ENCODE data around the gene CFAP58. TPM values are rescaled to one million over a fixed set of nuclear protein-coding genes. Genes with fewer than 3 reads are reported as not detected.

The CFAP58 gene
- total RNA-seq, 1 donor from 2014 or later, result 1.1 TPM

DNA sequence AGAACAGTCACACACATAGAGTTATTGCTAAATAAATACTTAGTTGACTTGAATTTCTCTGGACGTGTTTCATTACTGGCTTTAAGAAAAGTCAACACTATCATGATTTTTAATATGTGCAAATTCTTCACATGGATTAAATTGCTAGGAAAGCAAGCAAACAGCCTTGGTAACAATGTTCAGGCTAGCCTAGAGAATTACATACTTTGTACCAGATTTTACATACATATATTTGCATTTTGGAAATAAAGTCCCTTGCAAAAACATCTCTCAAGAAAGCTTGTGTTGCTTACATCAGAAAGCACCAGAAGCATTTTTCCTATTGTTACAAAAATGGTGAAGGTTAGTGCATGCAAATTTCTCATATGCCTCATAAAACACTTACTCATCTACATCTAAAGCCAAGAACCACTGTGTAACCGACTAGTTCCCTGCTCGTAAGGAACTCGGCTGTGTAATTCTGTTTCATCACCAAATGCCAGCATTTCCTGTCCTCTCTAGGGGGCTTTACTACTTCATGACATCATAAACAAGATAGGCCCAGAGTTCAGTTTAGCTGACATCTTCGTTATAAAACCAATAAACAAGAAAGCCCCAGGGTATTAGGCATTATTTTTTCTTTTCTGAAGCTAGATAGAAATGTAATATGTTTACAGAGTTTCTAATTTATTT is 87.8 kb downstream of the CFAP58 start:
- DNase-seq (no peak), ATAC-seq (no peak)
- Histone ChIP-seq H3K27me3 (ENCODE audit: low read depth) (no peaks in the 10 kb centered on the region), H3K4me1 (no peaks in the 10 kb centered on the region), H3K4me3 (no peak overlapping the region), H3K9me3 (no peaks in the 10 kb centered on the region), H3K36me3 (no peaks in the 10 kb centered on the region), H3K27ac (no peak overlapping the region)
- TF ChIP-seq, protein P1, sequence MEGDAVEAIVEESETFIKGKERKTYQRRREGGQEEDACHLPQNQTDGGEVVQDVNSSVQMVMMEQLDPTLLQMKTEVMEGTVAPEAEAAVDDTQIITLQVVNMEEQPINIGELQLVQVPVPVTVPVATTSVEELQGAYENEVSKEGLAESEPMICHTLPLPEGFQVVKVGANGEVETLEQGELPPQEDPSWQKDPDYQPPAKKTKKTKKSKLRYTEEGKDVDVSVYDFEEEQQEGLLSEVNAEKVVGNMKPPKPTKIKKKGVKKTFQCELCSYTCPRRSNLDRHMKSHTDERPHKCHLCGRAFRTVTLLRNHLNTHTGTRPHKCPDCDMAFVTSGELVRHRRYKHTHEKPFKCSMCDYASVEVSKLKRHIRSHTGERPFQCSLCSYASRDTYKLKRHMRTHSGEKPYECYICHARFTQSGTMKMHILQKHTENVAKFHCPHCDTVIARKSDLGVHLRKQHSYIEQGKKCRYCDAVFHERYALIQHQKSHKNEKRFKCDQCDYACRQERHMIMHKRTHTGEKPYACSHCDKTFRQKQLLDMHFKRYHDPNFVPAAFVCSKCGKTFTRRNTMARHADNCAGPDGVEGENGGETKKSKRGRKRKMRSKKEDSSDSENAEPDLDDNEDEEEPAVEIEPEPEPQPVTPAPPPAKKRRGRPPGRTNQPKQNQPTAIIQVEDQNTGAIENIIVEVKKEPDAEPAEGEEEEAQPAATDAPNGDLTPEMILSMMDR (IDR thresholded peaks at IDR 0.05), result no peak
- intact Hi-C loops (cut with DNase I), result no loop called here

DNA sequence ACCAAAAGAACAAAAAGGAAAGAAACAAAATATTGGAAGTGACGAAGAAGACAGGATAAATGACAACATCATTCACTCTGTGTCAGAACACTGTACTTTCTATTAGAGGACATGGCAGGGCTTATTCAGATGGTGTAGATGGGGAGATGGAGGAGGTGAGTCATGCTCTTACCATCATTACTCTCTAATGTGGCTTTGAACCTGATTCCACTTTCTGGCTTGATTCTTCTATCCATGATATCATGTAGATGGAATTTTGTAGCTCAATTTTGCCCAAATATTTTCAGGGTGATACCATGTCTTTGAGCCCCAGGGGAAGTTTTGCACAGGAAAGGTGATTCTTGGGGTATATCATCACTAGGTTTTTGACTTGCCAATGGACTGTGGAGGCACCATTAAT is 91.7 kb downstream of the CFAP58 start:
- TF ChIP-seq, protein P1 (IDR thresholded peaks at IDR 0.05), result no peak
- DNase-seq (no peak), ATAC-seq (no peak)
- intact Hi-C loops (cut with DNase I), result no loop called here
- no peak overlapping the region for H3K4me3 ChIP-seq
- no peaks in the 10 kb centered on the region for H3K27me3 ChIP-seq (ENCODE audit: low read depth)
- no peak overlapping the region for H3K27ac ChIP-seq
- no peaks in the 10 kb centered on the region for H3K4me1 ChIP-seq
- no peaks in the 10 kb centered on the region for H3K9me3 ChIP-seq
- H3K36me3 ChIP-seq, result no peaks in the 10 kb centered on the region

DNA sequence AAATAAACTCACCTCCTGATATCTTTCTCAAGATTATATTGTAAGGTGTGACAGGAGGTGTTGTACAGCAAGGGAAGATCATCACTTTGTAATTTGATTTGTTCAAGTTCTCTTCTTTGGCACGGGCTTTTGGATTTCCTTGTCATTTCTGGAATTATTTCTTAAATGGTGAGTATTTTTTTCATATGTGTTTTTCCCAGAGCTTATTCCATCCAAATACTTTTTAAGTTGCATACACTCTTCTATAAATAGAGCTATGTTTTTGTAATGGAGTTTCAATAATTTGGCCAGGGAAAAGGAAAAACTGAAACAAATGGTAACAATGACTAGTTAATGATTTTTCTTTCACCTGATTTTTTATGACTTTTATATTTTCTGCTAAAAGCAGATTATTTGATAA is 92.5 kb downstream of the CFAP58 start:
- intact Hi-C loops (cut with DNase I), result no loop called here
- no peaks in the 10 kb centered on the region for H3K4me1 ChIP-seq
- ATAC-seq (no peak), DNase-seq (no peak)
- no peaks in the 10 kb centered on the region for H3K27me3 ChIP-seq (ENCODE audit: low read depth)
- TF ChIP-seq, protein P1 (IDR thresholded peaks at IDR 0.05), result no peak
- H3K36me3 ChIP-seq, result no peaks in the 10 kb centered on the region
- no peak overlapping the region for H3K4me3 ChIP-seq
- no peaks in the 10 kb centered on the region for H3K9me3 ChIP-seq
- no peak overlapping the region for H3K27ac ChIP-seq

DNA sequence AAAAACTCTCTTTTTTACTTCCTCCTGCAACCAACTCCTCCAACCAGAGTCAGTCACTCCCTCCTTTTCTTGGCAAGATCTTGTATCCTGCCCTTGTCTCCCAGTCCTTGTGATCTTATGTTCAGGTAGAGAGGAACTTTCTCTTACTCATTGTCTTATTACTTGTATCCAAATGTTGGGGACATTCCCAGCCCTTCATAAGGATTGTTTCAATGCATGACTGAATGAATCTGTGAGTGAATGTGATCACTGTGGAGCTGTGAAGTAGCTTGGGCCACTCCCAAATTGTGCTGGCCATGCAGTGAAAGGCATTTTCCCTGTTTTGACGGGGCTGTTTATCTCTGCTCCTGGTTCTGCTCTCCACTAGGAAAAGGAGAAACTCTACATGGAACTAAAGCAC is 93.7 kb downstream of the CFAP58 start:
- no peaks in the 10 kb centered on the region for H3K4me1 ChIP-seq
- DNase-seq (no peak), ATAC-seq (no peak)
- H3K27ac ChIP-seq, result no peak overlapping the region
- TF ChIP-seq, protein P1 (IDR thresholded peaks at IDR 0.05), result no peak
- no peaks in the 10 kb centered on the region for H3K9me3 ChIP-seq
- intact Hi-C loops (cut with DNase I), result no loop called here
- H3K27me3 ChIP-seq (ENCODE audit: low read depth), result no peaks in the 10 kb centered on the region
- H3K4me3 ChIP-seq, result no peak overlapping the region
- H3K36me3 ChIP-seq, result no peaks in the 10 kb centered on the region

DNA sequence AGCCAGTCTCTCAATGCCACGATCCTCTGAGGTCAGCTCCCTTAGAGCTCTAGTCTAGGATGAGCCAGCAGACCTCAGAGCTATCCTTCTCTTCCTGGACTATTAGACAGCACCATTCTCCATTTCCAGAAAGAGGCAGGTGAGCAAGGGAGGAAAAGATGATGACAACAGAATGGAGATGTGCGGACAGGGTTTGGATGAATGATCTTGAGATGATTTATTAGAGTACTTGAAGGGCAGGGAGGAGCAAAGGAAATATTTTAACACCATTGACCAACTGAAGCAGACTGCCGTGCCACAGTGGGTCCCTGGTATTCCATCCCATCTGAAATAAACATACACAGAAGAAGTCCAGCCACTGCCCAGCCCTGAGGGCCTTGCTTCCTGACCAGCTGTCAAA is 94.3 kb downstream of the CFAP58 start:
- DNase-seq (no peak), ATAC-seq (no peak)
- H3K9me3 ChIP-seq, result no peaks in the 10 kb centered on the region
- H3K27me3 ChIP-seq (ENCODE audit: low read depth), result no peaks in the 10 kb centered on the region
- intact Hi-C loops (cut with DNase I), result no loop called here
- H3K4me1 ChIP-seq, result no peaks in the 10 kb centered on the region
- no peak overlapping the region for H3K4me3 ChIP-seq
- H3K27ac ChIP-seq, result no peak overlapping the region
- no peaks in the 10 kb centered on the region for H3K36me3 ChIP-seq
- TF ChIP-seq, protein P1 (IDR thresholded peaks at IDR 0.05), result no peak

Data from lower lobe of right lung (tissue), 2 donors.